ENCODE data around the gene AGBL1.

Gene AGBL1

GRCh38 chr15:86855307-86856291, 775.9 kb downstream of the AGBL1 start:
- Histone ChIP-seq H2BK12ac (ENCODE audit: low read length in 2 of 2) (no peak overlapping the region), H2AFZ (ENCODE audit: low read depth, low read length) (no peak overlapping the region), H3K9ac (ENCODE audit: low read length) (no peak overlapping the region), H3K18ac (ENCODE audit: low read depth in 1 of 2, low read length in 2 of 2) (no peak overlapping the region), H2AK5ac (ENCODE audit: low read length, severe bottlenecking) (no peak overlapping the region), H3K14ac (ENCODE audit: low read length in 2 of 2) (no peak overlapping the region), H3K36me3 (ENCODE audit: control insufficient read depth in 1 of 2, insufficient read depth in 2 of 2, low read depth in 1 of 2, low read length in 2 of 2) (no peaks in the 10 kb centered on the region), H3K4ac (ENCODE audit: low read depth in 1 of 2, low read length in 2 of 2) (no peak overlapping the region), H2BK5ac (ENCODE audit: low read depth, low read length, poor library complexity, severe bottlenecking) (no peak overlapping the region), H3K23ac (ENCODE audit: low read length in 2 of 2) (no peak overlapping the region), H3K4me1 (ENCODE audit: control insufficient read depth, insufficient read depth, low read depth, low read length) (no peaks in the 10 kb centered on the region), H3K27me3 (ENCODE audit: control insufficient read depth in 1 of 2, insufficient read depth in 1 of 2, low read length in 2 of 2) (no peaks in the 10 kb centered on the region), H2BK15ac (ENCODE audit: low read depth, poor library complexity, severe bottlenecking) (no peak overlapping the region), H2BK120ac (ENCODE audit: low read depth, low read length) (no peak overlapping the region), H4K8ac (ENCODE audit: low read length) (no peak overlapping the region), H3K4me3 (ENCODE audit: insufficient read depth in 1 of 2, low read depth in 1 of 2, low read length in 2 of 2) (peak overlapping the region in 1 of 2 experiments; percentile 3), H3K4me2 (ENCODE audit: low read length, poor library complexity, severe bottlenecking) (no peak overlapping the region), H4K91ac (ENCODE audit: low read length) (no peak overlapping the region), H3K27ac (ENCODE audit: low read length, poor library complexity, severe bottlenecking) (no peak overlapping the region), H3K79me1 (replicated peaks; ENCODE audit: low read length, poor library complexity, severe bottlenecking) (no peaks in the 10 kb centered on the region), H3K9me3 (ENCODE audit: control insufficient read depth, low read length) (no peaks in the 10 kb centered on the region)
- peak; percentile 49 for DNase-seq
- WGBS, result 49% methylated on average over 5 of the region's 8 CpGs

DNA sequence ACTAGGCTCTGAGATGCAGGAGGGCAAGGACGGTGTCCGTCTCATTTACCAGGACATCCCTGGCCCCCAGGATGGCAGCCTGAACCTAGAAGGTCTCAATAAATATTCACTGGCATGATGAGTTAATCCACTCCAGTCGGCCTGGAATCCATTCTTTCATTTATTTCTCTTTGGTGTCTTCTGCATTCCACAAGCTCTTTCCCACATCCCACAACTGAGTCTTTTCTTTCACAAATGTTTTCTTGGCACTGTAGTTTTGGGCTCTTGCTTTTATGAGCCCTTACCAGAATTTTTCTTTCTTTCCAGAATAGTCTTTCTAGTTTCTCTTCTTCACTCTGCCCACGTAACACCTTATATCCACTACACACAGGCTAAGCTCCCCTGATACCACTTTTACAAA, 778.0 kb downstream of the AGBL1 start:
- Histone ChIP-seq H3K4ac (ENCODE audit: low read depth in 1 of 2, low read length in 2 of 2) (no peak overlapping the region), H2BK12ac (ENCODE audit: low read length in 2 of 2) (no peak overlapping the region), H2BK120ac (ENCODE audit: low read depth, low read length) (no peak overlapping the region), H3K23ac (ENCODE audit: low read length in 2 of 2) (no peak overlapping the region), H3K79me1 (replicated peaks; ENCODE audit: low read length, poor library complexity, severe bottlenecking) (no peaks in the 10 kb centered on the region), H3K27me3 (ENCODE audit: control insufficient read depth in 1 of 2, insufficient read depth in 1 of 2, low read length in 2 of 2) (no peaks in the 10 kb centered on the region), H3K18ac (ENCODE audit: low read depth in 1 of 2, low read length in 2 of 2) (no peak overlapping the region), H4K8ac (ENCODE audit: low read length) (no peak overlapping the region), H2AK5ac (ENCODE audit: low read length, severe bottlenecking) (no peak overlapping the region), H3K36me3 (ENCODE audit: control insufficient read depth in 1 of 2, insufficient read depth in 2 of 2, low read depth in 1 of 2, low read length in 2 of 2) (no peaks in the 10 kb centered on the region), H3K9me3 (ENCODE audit: control insufficient read depth, low read length) (no peaks in the 10 kb centered on the region), H4K91ac (ENCODE audit: low read length) (no peak overlapping the region), H2AFZ (ENCODE audit: low read depth, low read length) (no peak overlapping the region), H3K4me3 (ENCODE audit: insufficient read depth in 1 of 2, low read depth in 1 of 2, low read length in 2 of 2) (no peak overlapping the region), H3K4me2 (ENCODE audit: low read length, poor library complexity, severe bottlenecking) (no peak overlapping the region), H3K9ac (ENCODE audit: low read length) (no peak overlapping the region), H3K27ac (ENCODE audit: low read length, poor library complexity, severe bottlenecking) (no peak overlapping the region), H3K4me1 (ENCODE audit: control insufficient read depth, insufficient read depth, low read depth, low read length) (no peaks in the 10 kb centered on the region), H2BK5ac (ENCODE audit: low read depth, low read length, poor library complexity, severe bottlenecking) (no peak overlapping the region), H2BK15ac (ENCODE audit: low read depth, poor library complexity, severe bottlenecking) (no peak overlapping the region), H3K14ac (ENCODE audit: low read length in 2 of 2) (no peak overlapping the region)
- 91% methylated on average over 3 of the region's 4 CpGs for WGBS
- DNase-seq, result no peak

GRCh38 chr15:86863226-86863915, 783.7 kb downstream of the AGBL1 start:
- no peak overlapping the region for H2BK5ac ChIP-seq (ENCODE audit: low read depth, low read length, poor library complexity, severe bottlenecking)
- H3K18ac ChIP-seq (ENCODE audit: low read depth in 1 of 2, low read length in 2 of 2), result no peak overlapping the region
- no peak overlapping the region for H3K4me3 ChIP-seq (ENCODE audit: insufficient read depth in 1 of 2, low read depth in 1 of 2, low read length in 2 of 2)
- H3K23ac ChIP-seq (ENCODE audit: low read length in 2 of 2), result no peak overlapping the region
- no peaks in the 10 kb centered on the region for H3K36me3 ChIP-seq (ENCODE audit: control insufficient read depth in 1 of 2, insufficient read depth in 2 of 2, low read depth in 1 of 2, low read length in 2 of 2)
- H4K91ac ChIP-seq (ENCODE audit: low read length), result no peak overlapping the region
- no peak overlapping the region for H3K9ac ChIP-seq (ENCODE audit: low read length)
- peak; percentile 58 for DNase-seq
- H3K4me2 ChIP-seq (ENCODE audit: low read length, poor library complexity, severe bottlenecking), result no peak overlapping the region
- 21% methylated on average over 3 of the region's 4 CpGs for WGBS
- H3K4me1 ChIP-seq (ENCODE audit: control insufficient read depth, insufficient read depth, low read depth, low read length), result no peaks in the 10 kb centered on the region
- H2BK120ac ChIP-seq (ENCODE audit: low read depth, low read length), result no peak overlapping the region
- no peak overlapping the region for H3K27ac ChIP-seq (ENCODE audit: low read length, poor library complexity, severe bottlenecking)
- H3K79me1 ChIP-seq (replicated peaks; ENCODE audit: low read length, poor library complexity, severe bottlenecking), result no peaks in the 10 kb centered on the region
- H2AK5ac ChIP-seq (ENCODE audit: low read length, severe bottlenecking), result no peak overlapping the region
- no peaks in the 10 kb centered on the region for H3K9me3 ChIP-seq (ENCODE audit: control insufficient read depth, low read length)
- no peak overlapping the region for H4K8ac ChIP-seq (ENCODE audit: low read length)
- H3K4ac ChIP-seq (ENCODE audit: low read depth in 1 of 2, low read length in 2 of 2), result no peak overlapping the region
- no peak overlapping the region for H3K14ac ChIP-seq (ENCODE audit: low read length in 2 of 2)
- no peak overlapping the region for H2AFZ ChIP-seq (ENCODE audit: low read depth, low read length)
- no peak overlapping the region for H2BK12ac ChIP-seq (ENCODE audit: low read length in 2 of 2)
- H3K27me3 ChIP-seq (ENCODE audit: control insufficient read depth in 1 of 2, insufficient read depth in 1 of 2, low read length in 2 of 2), result no peaks in the 10 kb centered on the region
- H2BK15ac ChIP-seq (ENCODE audit: low read depth, poor library complexity, severe bottlenecking), result no peak overlapping the region

DNA sequence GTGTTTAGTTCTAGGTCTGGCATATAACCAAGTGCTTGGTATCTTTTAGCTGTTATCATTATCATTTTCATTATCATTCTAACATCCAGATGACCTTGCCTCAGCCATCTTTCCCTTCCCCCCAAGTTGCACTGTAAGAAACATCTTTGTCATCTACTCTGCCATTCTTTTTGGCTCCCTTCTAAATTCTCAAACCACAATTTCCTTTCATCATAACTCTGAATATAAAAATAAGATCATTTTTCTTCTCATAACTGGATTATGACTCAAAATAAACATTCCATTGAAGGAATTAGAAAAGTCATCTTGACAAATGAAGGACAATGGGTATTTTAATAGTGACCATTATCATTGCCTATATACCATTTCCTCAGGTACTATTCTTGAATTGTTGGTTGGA, 786.2 kb downstream of the AGBL1 start:
- Histone ChIP-seq H3K18ac (ENCODE audit: low read depth in 1 of 2, low read length in 2 of 2) (no peak overlapping the region), H3K4me2 (ENCODE audit: low read length, poor library complexity, severe bottlenecking) (no peak overlapping the region), H3K4ac (ENCODE audit: low read depth in 1 of 2, low read length in 2 of 2) (no peak overlapping the region), H3K4me3 (ENCODE audit: insufficient read depth in 1 of 2, low read depth in 1 of 2, low read length in 2 of 2) (no peak overlapping the region), H2AFZ (ENCODE audit: low read depth, low read length) (no peak overlapping the region), H3K14ac (ENCODE audit: low read length in 2 of 2) (no peak overlapping the region), H3K23ac (ENCODE audit: low read length in 2 of 2) (no peak overlapping the region), H3K9me3 (ENCODE audit: control insufficient read depth, low read length) (no peaks in the 10 kb centered on the region), H2BK5ac (ENCODE audit: low read depth, low read length, poor library complexity, severe bottlenecking) (no peak overlapping the region), H3K27ac (ENCODE audit: low read length, poor library complexity, severe bottlenecking) (no peak overlapping the region), H2BK12ac (ENCODE audit: low read length in 2 of 2) (no peak overlapping the region), H4K91ac (ENCODE audit: low read length) (no peak overlapping the region), H2BK15ac (ENCODE audit: low read depth, poor library complexity, severe bottlenecking) (no peak overlapping the region), H3K27me3 (ENCODE audit: control insufficient read depth in 1 of 2, insufficient read depth in 1 of 2, low read length in 2 of 2) (no peaks in the 10 kb centered on the region), H2AK5ac (ENCODE audit: low read length, severe bottlenecking) (no peak overlapping the region), H2BK120ac (ENCODE audit: low read depth, low read length) (no peak overlapping the region), H3K79me1 (replicated peaks; ENCODE audit: low read length, poor library complexity, severe bottlenecking) (no peaks in the 10 kb centered on the region), H3K36me3 (ENCODE audit: control insufficient read depth in 1 of 2, insufficient read depth in 2 of 2, low read depth in 1 of 2, low read length in 2 of 2) (no peaks in the 10 kb centered on the region), H3K9ac (ENCODE audit: low read length) (no peak overlapping the region), H4K8ac (ENCODE audit: low read length) (no peak overlapping the region), H3K4me1 (ENCODE audit: control insufficient read depth, insufficient read depth, low read depth, low read length) (no peaks in the 10 kb centered on the region)
- no peak for DNase-seq

Measured in mesenchymal stem cell (in vitro differentiated cells and primary cell).